HG03342 (cell line): Measurements from ENCODE around the gene PHETA1.
"Not testable (repeated sequence)": the region's sequence is repeated elsewhere in the genome, so short reads cannot be mapped to it uniquely, and the experiment has no call there.

Experiments used
- ATAC-seq: cut with Tn5 transposase; IDR thresholded peaks from one replicate; pipeline ENCODE4 v1.9.1; 2021; ENCODE audit warnings: mild to moderate bottlenecking, moderate library complexity; ENCODE audit not compliant: unreplicated experiment

Gene PHETA1

DNA sequence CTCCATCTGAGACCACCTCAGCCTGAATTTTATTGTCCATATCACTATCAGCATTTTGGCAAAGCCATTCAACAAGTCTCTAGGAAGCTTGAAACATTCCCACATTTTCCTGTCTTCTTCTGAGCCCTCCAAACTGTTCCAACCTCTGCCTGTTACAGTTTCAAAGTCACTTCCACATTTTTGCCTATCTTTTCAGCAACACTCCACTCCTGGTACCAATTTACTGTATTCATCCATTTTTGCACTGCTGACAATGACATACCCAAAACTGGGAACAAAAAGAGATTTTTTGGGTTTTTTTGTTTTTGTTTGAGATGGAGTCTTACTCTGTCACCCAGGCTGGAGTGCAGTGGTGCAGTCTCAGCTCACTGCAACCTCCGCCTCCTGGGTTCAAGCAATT lies 4.3 kb upstream of the PHETA1 start:
- ATAC-seq: not testable (repeated sequence)

DNA sequence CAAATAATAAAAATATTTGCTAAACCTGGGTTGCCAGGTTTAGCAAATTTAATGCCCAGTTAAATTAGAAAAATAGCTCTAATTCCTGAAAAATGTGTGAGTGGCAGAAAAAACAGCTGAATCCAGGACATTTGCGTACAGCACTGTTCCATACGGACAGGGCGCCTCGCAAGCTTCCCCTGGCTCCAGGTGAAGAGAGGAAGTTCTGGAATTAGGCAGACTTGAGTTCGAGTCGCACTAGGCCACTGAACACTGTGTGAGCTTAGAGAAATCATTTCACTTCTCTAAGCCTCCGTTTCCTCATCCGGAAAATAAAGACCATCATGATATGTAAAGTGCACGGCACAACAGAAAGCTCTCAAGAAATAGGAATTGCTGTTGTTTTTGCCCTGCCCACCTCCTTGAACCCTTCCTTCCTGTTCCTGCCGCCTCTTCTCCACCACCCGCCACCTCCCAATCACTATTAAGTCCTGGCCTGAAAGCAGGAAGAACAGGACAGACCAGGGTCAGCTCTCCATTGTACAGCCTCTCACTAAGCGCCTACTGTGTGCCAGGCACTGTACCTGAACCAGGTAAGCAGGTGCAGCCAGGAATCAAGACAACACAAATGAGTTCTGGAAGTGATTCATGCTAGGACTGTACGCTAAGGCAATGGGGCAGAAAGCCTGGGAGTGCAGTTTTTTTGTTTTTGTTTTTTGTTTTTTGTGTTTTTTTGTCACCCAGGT lies 763 bp upstream of the PHETA1 start:
- ATAC-seq: no peak

DNA sequence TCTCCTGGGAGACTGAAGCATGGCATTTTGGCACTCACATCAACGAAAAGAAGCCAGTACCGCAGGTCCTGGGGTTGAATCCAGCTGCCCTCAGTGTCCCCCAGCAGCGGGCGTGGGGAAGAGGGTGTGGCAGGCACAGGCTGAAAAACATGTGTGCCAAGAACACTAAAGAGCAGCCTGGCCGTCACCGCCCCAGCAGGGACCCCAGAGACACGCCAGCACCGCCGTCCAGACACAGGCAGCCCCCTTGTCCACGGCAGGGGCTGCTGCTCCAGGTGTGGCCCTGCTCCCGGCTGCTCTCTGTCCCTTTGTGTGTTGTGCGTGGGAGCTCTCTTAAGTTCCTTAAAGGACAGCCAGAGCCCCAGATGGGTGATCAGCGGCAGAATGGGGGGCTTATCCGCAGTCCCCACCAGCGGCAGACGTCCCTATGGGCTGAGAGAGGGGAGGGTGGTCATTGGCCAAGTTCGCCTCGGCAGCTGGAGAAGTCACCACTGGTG lies 556 bp downstream of the PHETA1 start:
- peak; percentile 15 for ATAC-seq

DNA sequence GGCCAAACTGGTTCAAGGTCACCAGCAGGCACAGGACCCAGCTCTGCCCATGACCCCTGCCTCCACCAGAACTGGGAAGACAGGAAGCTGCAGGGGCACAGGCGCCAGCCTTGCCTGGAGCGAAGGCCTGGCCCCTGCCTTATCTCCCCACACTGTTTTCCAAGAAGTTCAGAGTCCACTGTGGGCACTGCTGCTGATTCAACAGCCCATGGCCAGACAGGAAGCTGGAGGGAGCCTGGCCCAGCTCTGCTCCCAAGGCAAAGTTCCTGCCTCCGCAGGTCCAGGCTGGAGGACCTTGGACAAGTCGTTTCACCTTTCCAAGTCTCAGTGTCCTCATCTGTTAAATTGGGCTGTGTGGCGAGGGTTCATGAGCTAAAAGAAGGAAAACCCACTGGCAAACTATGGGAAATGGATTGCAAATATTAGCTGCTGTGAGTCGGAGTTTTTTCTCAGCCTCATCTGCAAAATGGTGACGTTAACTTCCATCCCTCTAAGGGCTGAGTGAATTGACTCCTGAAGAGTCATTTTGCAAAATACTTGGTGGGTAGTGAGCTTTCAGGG lies 1.2 kb downstream of the PHETA1 start:
- ATAC-seq: no peak

GRCh38 chr12:111366583-111366982 lies 2.3 kb downstream of the PHETA1 start:
- ATAC-seq: no peak

GRCh38 chr12:111366075-111366474 lies 2.8 kb downstream of the PHETA1 start:
- ATAC-seq: no peak

DNA sequence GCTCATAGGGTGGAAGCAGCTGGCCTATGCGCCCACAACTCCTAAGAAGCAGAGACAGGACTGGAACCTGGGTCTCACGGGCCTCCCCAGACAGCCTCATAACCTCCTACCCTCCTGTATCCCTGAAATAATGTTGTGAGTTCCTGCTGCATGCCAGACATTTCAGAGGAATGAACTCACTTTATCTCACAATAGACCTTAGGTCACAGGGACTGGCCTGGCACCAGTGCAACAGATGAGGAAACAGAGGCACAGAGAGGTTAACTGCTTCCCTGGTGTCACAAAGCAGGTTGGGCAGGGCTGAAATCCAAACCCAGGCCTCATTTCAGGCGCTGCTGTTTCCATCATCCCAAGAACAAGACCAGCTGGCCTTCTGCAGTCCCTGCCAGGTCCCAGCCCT lies 5.3 kb downstream of the PHETA1 start:
- no peak for ATAC-seq

- no peak for ATAC-seq
These were observed 6.0 kb downstream of the PHETA1 start for GRCh38 chr12:111362687-111363475.

GRCh38 chr12:111361717-111362576 lies 6.9 kb downstream of the PHETA1 start:
- no peak for ATAC-seq

GRCh38 chr12:111361073-111361716 lies 7.7 kb downstream of the PHETA1 start:
- ATAC-seq: no peak

DNA sequence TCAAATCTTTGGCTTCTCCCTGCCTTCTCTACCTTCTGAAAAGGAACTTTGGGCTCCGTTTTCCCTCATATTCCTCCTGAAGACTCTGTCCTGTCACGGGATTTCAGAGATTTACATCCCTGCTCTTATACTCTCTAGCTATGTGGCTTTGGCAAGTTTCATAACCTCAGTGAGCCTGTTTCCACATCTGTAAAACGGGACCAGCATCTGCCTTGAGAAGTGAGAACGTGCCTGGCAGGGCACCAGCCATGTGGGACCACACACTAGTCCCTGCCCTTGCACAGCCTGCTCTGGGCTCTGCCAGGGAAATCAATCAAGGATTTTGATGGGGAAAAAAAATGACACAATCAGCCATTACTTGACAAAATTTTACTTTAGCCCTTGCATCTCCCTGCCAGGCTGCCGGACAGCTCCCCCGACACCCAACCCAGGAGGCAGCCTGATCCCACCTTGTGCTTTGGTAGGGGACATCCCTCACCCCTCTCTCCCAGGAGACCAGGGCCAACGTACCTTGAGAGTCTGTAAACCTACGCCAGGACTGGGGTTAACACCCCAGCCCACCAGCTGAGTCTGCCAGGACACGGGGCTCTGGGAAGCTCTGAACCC lies 8.5 kb downstream of the PHETA1 start:
- ATAC-seq: no peak

DNA sequence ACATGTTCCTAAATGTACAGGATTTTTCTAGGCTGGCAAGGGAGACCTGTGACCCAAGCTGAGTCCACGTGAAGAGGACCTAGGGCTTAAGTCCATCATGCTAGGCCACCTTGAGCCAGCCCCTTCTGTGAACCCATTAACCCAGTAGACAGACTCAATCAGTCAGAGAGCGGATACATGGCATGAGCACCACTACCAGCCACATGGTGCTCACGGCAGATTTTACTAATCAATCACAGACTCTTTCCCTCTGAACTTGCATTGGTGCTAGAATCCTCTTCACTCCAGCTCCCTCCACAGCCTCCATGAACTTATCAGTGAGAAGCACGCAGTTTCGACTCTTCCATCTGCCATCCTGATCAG lies 9.0 kb downstream of the PHETA1 start:
- ATAC-seq: no peak

DNA sequence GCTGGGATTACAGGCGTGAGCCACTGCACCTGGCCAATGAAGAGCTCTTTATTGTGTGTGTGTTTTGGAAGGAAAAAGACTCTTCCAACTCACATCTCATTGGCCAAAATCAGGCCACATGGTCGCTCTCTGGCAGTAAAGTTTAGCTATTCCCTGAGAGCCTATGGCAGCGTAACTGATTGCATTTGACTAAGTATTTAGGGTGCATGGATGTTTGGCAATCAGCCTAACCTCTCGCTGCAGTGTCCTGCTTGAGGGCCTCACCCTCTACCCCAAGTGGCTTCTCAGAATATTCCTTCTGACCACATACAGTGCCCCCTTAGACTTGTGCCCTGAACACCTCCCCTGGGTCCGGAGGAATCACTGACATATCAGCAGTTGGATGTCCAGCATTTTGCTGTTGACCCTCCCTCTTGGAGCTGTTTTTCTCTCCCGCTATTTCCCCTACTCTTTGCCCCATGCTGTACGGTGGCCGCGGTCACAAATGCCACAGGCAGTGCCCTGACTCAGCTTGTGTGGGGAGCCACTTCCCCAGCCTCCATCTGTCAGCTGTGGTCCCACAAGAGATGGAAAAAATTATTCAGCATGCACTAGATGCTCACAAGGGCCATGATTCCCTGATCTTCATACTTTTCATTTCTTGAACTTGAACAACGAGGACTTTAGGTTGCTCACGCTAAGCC lies 9.5 kb downstream of the PHETA1 start:
- ATAC-seq: no peak

DNA sequence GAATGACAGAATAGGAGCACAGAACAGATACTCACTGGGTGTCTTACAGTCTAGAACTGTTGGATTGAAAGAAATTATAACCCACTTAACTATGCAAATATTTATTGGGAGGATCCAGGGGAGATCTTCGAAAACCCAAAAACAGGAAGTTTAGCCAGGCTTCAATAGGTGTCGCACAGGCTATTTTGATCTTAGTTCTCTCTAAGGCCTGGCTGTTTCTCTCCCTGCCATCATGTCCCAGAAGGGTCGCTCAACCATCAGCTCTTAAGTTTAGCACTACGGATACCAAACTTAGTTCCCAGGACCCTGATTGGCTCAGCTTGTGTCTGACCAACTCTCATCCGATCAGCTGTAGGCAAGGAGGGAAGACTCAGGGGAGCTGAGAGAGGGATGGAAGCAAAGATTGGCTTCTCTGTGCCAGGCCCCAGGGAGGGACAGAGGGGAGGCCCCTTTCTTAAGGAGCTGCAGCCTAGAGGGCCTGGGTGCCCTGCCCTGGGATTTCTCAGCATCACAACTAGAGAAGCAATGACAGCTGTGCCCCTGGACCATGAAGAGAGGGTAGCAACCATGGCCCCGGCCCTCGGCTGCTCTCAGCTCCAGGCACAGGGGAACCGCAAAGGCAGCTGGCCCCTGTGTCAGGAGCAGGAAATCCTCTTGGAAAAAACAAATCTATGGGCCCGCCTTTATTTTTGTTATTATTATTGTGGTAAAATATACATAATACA lies 13.5 kb downstream of the PHETA1 start:
- peak; percentile 48 for ATAC-seq

DNA sequence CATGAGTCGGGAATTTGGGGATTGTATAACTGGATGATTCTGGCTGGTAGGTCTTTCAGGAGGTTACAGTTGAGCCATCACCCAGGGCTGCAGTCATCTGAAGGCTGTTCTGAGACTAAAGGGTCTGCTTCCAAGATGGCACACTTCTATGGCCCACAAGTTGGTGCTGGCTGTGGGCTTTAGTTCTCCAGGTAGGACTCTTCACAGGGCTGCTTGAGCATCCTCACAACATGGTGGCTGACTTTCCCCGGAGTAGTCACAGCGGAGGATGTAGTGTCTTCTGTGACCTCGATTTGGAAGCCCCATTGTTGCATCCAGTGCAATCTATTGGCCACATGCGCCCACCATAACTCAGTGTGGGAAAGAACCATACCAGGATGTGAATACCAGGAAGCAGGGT lies 14.4 kb downstream of the PHETA1 start:
- ATAC-seq: no peak

DNA sequence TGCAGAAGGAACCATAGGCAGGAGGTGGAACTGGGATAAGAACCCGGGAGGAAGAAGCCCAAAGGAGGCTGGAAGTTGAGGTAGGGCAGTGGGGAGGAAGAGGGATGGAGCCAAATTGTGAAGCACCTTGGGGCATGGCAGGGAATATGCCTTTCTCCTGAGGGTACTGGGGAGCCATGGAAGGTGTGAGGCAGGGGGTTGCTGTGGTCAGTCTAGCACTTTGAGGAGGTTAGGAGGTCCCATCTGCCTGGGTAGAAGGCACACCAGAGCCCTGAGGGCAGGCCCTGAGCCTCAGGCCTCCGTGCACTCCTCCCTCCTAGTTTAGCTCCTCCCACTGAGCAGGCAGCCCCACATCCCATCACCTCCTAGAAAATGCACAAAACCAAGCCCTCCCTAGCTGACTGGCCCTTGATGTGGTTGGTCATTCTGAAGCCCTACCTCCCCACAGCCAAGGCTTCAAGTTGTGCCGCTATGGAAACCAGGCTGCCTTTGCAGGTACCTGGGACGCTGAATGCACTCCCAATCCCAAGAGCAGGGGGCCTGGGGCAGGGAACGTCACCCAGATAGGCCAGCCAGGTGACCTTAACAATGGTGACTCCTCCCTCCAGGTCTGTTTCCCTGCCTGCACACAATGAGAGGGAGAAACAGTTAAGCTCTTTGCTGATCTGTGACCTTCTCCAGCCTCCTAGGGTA lies 15.1 kb downstream of the PHETA1 start:
- no peak for ATAC-seq

DNA sequence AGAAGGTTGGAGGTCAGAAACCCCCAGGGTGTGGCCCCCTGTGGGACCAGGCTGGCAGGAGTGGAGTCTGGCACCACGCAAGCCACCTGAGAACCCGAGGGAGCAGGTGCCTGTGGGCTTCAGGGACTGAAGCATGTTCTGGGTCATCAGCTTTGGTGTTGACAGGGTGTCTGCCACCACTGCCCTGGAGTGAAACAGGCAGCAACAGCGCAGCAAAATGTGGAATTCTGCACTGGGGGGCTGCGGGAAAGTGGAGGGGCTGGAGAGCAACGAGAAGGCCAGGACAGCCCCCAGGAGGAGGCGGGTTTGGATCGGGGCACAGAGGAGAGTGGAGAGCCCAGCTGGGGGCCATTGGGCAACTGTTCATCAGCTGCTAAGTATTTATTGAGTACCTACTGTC lies 15.9 kb downstream of the PHETA1 start:
- ATAC-seq: no peak

GRCh38 chr12:111352296-111352993 lies 16.4 kb downstream of the PHETA1 start:
- no peak for ATAC-seq
